Measurements from ENCODE around the gene IGF2R.
"Not testable (repeated sequence)": the region's sequence is repeated elsewhere in the genome, so short reads cannot be mapped to it uniquely, and the experiment has no call there.

The IGF2R gene

DNA sequence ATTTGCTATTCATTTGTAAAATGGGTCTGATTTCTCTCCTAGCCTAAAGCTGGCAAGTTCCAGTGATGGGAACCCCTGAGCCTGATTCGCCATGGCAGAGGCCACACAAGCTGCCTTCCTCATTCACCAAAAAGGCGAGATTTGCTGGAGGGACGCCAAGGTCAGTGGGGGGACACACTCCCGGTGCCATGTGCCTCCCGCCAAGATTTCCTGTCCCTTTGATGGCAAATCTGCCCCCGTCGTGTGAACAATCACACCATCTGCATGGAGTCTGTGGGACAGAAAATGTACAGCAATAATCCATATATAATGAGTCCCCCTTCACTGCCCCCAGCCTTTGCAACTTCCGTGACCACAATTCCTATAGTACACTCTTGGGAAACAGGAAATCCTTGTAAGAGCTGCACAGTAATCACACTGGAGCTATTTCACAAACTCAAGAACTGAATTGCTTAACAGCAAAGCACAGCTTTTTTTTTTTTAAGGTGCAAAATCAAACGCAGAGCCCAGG lies 15.7 kb upstream of the IGF2R start:
- no peak for DNase-seq (ENCODE audit: low read depth in 3 of 3)

GRCh38 chr6:159955945-159956361 lies 12.9 kb upstream of the IGF2R start:
- no peak for DNase-seq (ENCODE audit: low read depth in 3 of 3)

DNA sequence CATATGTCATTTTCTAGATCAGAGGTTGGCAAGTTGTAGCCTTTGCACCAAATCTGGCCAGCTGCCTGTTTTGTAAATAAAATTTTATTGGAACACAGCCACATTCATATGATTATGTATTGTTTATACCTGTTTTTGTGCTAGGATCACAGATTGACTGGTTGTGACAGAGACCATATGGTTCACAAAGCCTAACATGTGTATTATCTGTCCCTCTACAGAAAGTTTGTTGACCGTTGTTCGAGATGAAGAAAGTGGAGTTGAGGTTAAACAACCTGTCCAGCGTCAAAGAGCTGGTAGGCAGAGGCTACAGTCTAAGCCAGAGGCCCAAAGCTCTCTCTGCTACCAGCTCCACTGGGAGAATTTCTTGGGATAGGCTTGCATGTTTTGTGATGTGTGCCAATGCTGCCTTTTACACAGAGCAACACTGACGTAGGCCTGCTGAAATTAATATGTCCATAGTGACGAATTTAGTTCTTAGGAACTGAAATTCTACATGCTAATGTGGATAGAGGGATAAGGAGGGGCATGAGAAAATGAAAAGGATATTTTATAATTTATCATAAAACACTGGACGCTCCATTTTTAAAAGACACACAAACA lies 11.7 kb upstream of the IGF2R start:
- no peak for DNase-seq (ENCODE audit: low read depth in 3 of 3)

- DNase-seq (ENCODE audit: low read depth in 3 of 3): no peak
Measured at GRCh38 chr6:159959165-159959975, 9.5 kb upstream of the IGF2R start.

DNA sequence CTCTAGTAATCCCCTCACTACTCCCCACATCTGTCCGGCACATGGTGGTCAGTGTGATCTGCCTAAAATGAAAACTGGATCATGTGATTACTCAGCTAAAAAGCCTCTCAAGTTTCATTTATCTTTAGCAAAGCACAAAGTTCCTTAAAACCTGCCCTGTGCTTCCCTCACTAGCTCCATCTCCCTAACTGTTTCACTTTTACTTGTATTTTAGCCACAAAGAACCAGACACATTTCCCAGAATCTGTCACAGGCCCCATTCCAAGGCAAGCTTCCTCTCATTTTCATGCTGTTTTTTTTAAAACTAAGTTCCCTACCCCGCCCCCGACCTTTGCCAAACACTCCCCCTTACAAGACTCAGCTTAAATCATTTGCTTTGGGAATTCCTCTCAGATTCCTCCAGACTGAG lies 8.9 kb upstream of the IGF2R start:
- DNase-seq (ENCODE audit: low read depth in 3 of 3): no peak

GRCh38 chr6:159960485-159960884 lies 8.4 kb upstream of the IGF2R start:
- DNase-seq (ENCODE audit: low read depth in 3 of 3): no peak

GRCh38 chr6:159961528-159961927 lies 7.4 kb upstream of the IGF2R start:
- DNase-seq (ENCODE audit: low read depth in 3 of 3): no peak

DNA sequence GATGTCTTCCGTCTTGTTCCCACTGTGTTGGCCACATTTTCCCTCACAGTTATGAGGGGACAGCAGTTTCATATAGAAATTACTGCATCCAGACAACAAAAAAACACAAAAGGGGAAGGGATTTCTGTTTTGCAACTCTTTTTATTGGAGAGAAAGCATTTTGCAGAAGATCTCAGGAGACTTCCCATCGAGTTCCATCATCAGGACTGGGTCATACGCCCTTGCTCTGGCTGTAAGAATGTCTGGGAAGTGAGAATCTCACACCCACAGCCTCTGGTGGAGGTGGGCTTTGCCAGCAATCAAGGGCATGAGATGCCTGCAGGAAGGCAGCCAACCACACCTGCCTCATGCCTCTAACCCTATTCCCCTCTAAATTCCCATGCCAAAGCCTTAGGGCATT lies 5.8 kb upstream of the IGF2R start:
- no peak for DNase-seq (ENCODE audit: low read depth in 3 of 3)

DNA sequence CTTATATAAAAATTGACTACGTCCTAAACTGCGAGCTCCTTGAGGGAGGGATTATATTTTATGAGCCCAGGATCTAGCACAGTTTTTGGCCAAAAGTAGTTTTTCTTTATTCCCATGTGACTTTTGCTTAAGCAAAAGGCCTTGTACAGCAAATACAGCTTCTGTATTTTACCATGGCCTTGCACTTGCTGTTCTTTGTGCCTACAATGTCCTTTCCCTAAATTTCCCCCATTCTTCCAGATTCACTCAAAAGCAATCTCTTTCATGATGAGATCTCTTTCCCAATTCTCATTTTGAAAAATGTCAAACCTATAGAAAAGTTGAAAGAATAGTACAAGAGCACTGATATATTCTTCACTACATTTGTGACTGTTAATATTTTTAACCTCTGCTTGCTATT lies 4.8 kb upstream of the IGF2R start:
- no peak for DNase-seq (ENCODE audit: low read depth in 3 of 3)

- DNase-seq (ENCODE audit: low read depth in 3 of 3): no peak
Measured at GRCh38 chr6:159966339-159966738, 2.5 kb upstream of the IGF2R start.

DNA sequence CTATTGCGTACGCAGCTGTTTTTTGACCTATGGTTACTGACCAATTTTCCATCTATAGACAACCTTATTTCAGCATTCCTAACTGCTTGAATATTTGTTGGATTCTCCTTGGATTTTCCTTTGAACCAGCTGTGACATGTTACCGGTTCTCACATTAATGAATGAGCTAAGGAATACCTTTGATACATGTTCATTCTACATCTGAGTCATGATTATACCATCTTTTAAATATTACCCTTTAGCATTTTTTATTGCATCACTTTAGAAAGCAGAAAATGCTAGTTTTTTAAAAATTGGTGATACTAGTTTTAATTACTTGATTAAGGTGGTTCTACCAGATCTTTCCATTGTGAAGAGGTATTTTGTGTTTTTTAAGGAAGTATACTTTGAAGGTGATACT lies 1.9 kb upstream of the IGF2R start:
- no peak for DNase-seq (ENCODE audit: low read depth in 3 of 3)

DNA sequence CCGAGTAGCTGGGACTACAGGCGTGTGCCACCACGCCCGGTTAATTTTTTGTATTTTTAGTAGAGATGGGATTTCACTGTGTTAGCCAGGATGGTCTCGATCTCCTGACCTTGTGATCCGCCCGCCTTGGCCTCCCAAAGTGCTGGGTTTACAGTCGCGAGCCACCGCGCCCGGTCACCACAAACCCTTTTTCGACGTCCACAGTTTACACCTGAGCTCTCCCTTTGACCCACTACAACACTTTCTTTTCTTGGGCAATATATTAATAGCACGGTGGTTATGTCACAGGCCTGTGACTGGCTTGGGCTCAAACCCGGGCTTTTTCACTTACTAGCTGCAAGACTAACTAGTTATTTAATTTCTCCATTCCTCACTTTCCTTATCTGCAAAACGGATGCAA lies 1.3 kb upstream of the IGF2R start:
- DNase-seq (ENCODE audit: low read depth in 3 of 3): not testable (repeated sequence)

- no peak for DNase-seq (ENCODE audit: low read depth in 3 of 3)
Measured at GRCh38 chr6:159969204-159969912, 476 bp downstream of the IGF2R start.

GRCh38 chr6:159969921-159970320 lies 1.0 kb downstream of the IGF2R start:
- no peak for DNase-seq (ENCODE audit: low read depth in 3 of 3)

GRCh38 chr6:159970659-159971063 lies 1.8 kb downstream of the IGF2R start:
- DNase-seq (ENCODE audit: low read depth in 3 of 3): no peak

- no peak for DNase-seq (ENCODE audit: low read depth in 3 of 3)
Measured at GRCh38 chr6:159971341-159972178, 2.7 kb downstream of the IGF2R start.

DNA sequence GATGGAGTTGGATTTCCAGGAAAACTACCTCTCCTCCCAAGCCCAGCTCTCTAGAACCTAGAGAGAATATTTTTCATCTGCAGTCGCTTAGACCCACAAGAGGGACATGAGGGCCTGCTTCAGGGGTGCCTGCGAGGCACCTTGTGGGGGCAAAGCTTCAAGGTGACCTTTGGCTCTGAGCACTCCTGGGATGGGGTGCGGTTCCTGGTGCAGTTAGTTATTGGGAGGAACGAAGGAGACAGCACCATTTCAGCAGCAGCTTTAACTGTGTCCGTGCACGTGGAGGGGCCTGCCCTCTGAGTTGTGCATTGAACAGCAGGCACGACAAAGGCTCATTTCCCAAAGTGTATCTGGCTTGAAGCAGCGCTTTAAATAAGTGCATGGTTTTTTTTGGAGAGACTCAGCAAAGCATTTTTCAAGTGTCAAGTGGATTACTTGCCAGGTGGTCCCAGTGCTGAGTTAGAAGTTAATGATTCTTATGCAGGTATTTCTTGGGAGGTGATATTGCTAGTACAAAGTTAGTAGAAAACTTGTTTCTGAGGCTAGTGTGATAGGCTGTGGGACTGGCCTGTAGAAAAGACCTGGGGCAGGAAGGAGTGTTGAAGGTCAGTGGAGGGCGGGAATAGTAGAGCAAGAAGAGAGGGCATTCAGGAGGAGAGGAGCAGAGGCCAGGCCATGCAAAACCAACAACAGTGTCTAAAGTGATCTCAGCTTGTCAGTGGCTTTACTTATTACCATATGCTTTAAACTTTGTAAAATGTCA lies 3.8 kb downstream of the IGF2R start:
- DNase-seq (ENCODE audit: low read depth in 3 of 3): no peak

DNA sequence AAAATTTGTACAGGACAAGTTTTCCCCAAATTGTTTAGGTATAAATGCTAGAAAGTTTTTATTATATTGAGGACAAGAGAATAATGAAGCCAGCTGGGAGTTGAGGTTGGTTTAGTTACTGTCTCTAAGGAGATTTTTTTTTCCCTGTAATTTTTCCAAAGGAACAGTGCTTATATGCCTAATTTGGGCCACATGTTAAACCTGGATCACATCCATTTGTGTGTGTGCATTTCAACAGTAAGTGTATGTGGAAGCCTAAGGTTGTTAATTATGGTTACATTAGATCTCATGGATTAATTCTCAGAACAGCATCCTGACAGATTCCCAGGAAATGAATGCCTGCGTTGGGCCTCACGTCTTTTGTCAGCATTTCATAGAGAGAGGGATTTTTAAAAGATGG lies 4.5 kb downstream of the IGF2R start:
- DNase-seq (ENCODE audit: low read depth in 3 of 3): no peak

GRCh38 chr6:159973951-159974350 lies 5.1 kb downstream of the IGF2R start:
- no peak for DNase-seq (ENCODE audit: low read depth in 3 of 3)

GRCh38 chr6:159974932-159975331 lies 6.0 kb downstream of the IGF2R start:
- DNase-seq (ENCODE audit: low read depth in 3 of 3): no peak

- no peak for DNase-seq (ENCODE audit: low read depth in 3 of 3)
Measured at GRCh38 chr6:159976686-159977254, 7.9 kb downstream of the IGF2R start.
